Nephron progenitor cell (in vitro differentiated cells): ENCODE measurements around the gene CAP2.
"Not testable (repeated sequence)": the region's sequence is repeated elsewhere in the genome, so short reads cannot be mapped to it uniquely, and the experiment has no call there.

ENCODE experiments used
- DNase-seq: peaks from one replicate; pipeline ENCODE4 v3.0.0; 2021
- H3K27ac Mint-ChIP-seq: 2 replicates; pipeline ENCODE4 v1.8.0; 2021; ENCODE audit warnings: mild to moderate bottlenecking, moderate library complexity, mixed read lengths
- H3K27me3 Mint-ChIP-seq: 2 replicates; pipeline ENCODE4 v1.8.0; 2021; ENCODE audit warnings: mild to moderate bottlenecking, low read depth, mixed read lengths; ENCODE audit not compliant: poor library complexity
- H3K36me3 Mint-ChIP-seq: 2 replicates; pipeline ENCODE4 v1.8.0; 2021; ENCODE audit warnings: low read depth, mixed read lengths
- H3K4me1 Mint-ChIP-seq: 2 replicates; pipeline ENCODE4 v1.8.0; 2021; ENCODE audit warnings: mixed read lengths
- H3K4me3 Mint-ChIP-seq: 2 replicates; pipeline ENCODE4 v1.8.0; 2021; ENCODE audit warnings: mild to moderate bottlenecking, moderate library complexity, mixed read lengths
- H3K9me3 Mint-ChIP-seq: 2 replicates; pipeline ENCODE4 v1.8.0; 2021; ENCODE audit warnings: mild to moderate bottlenecking, moderate library complexity, mixed read lengths
- TF ChIP-seq, protein P1 (sequence below): fragments of 200-600 bp; sonication (generic); IDR thresholded peaks from 2 replicates; pipeline ENCODE4 v1.5.0; 2021; ENCODE audit warnings: antibody characterized with exemption

The CAP2 gene

DNA sequence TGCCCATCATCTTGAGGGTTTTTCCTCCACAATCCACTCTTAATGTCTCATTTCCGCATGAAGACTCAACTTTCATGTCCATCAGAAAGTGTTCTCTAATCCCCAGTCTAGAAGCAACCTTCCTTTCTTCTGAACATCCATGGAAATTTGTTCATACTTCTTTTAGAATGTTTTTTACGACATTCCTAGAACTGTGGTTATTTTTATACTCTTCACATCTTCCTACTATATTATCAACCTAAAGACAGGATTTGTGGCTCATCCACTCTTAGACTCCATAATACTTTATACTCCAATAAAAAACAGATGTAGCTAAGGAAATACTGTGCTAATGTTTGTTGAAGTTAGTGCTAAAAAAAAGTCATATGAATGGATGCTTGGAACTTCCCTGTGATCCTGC is 1.4 kb upstream of the CAP2 start:
- Mint-ChIP-seq H3K9me3 (peaks cover 27% of the 10 kb centered on the region), H3K36me3 (peaks cover 23% of the 10 kb centered on the region), H3K27ac (no peak overlapping the region), H3K27me3 (no peaks in the 10 kb centered on the region), H3K4me3 (no peak overlapping the region), H3K4me1 (peaks cover 17% of the 10 kb centered on the region)
- no peak for DNase-seq
- TF ChIP-seq, protein P1, sequence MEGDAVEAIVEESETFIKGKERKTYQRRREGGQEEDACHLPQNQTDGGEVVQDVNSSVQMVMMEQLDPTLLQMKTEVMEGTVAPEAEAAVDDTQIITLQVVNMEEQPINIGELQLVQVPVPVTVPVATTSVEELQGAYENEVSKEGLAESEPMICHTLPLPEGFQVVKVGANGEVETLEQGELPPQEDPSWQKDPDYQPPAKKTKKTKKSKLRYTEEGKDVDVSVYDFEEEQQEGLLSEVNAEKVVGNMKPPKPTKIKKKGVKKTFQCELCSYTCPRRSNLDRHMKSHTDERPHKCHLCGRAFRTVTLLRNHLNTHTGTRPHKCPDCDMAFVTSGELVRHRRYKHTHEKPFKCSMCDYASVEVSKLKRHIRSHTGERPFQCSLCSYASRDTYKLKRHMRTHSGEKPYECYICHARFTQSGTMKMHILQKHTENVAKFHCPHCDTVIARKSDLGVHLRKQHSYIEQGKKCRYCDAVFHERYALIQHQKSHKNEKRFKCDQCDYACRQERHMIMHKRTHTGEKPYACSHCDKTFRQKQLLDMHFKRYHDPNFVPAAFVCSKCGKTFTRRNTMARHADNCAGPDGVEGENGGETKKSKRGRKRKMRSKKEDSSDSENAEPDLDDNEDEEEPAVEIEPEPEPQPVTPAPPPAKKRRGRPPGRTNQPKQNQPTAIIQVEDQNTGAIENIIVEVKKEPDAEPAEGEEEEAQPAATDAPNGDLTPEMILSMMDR = no peak

DNA sequence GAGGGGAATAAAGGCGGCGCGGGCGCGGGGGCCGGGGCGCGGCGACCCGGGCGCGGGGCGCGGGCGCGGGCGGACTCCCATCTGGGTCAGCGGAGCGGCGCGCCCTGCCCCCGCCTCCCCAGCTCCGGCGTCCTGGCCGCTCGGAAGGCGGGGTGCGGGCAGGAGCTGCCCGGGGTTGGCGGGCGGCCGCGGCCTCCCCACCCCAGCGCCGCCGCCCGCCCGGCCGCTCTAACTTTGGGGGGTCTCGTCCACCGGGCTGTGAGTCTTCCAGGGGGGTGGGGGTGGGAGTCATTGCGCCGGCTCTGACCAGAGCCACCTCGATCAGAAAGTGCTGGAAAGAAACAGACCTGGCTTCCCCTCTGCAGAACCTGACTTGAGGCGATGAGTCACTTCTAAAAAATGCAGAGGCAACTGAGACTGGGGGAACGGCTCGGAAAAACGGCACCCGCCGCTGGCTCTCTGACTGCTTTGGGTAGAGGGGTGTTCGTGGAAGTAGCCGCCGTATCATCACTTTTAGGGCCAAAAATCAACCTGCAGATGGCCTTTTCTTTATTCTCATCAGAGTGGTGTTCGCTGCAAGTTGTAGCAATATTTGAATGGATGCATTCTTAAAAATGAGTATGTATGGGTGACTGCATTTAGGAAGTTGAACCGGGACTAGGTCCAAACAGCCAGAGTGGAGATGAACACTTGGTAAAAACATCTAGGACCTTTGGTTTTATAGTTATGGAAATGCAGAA is 667 bp downstream of the CAP2 start:
- TF ChIP-seq, protein P1 = no peak
- peak; percentile 57 for DNase-seq
- peak overlapping the region; percentile 98 for H3K4me3 Mint-ChIP-seq
- H3K27ac Mint-ChIP-seq = peak overlapping the region; percentile 99
- H3K4me1 Mint-ChIP-seq = peaks cover 17% of the 10 kb centered on the region
- no peaks in the 10 kb centered on the region for H3K27me3 Mint-ChIP-seq
- peaks cover 34% of the 10 kb centered on the region for H3K9me3 Mint-ChIP-seq
- H3K36me3 Mint-ChIP-seq = peaks cover 35% of the 10 kb centered on the region

DNA sequence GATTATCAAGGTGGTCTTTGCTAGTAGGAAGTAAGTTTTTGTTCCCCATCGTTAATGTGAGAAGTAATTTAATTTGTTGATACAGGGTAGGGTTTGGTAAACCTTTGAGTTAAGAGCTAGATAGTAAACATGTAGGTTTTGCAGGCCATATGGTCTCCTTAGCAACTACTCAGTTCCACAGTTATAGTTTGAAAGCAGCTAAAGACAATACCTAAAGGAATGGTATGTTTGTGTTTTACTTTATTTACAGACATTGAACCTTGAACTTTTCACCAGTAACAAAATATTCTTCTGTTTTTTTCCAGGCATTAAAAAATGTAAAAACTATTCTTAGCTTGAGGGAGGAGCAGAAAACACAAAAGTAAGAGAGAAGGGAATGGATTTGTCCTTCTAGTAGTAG is 1.7 kb downstream of the CAP2 start:
- Mint-ChIP-seq H3K36me3 (peaks cover 43% of the 10 kb centered on the region), H3K9me3 (peaks cover 41% of the 10 kb centered on the region), H3K27me3 (no peaks in the 10 kb centered on the region), H3K4me3 (peak overlapping the region; percentile 98), H3K4me1 (peaks cover 17% of the 10 kb centered on the region), H3K27ac (no peak overlapping the region)
- DNase-seq = no peak
- TF ChIP-seq, protein P1 = no peak

DNA sequence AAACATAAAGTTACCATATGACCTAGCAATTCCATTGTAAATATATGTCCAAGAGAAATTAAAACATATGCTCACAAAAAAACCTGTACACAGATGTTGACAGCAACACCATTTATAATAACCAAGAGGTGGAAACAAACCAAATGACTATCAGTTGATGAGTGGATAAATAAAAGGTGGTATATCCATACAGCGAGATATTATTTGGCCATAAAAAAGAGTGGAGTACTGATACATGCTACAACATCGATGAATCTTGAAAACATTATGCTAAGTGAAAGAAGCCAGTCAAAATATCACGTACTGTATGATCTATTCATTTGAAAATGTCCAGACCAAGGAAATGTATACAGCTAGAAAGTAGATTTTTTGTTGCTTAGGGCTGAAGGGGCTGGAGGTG is 2.9 kb downstream of the CAP2 start:
- peaks cover 51% of the 10 kb centered on the region for H3K36me3 Mint-ChIP-seq
- TF ChIP-seq, protein P1 = no peak
- DNase-seq = no peak
- peaks cover 45% of the 10 kb centered on the region for H3K9me3 Mint-ChIP-seq
- peaks cover 17% of the 10 kb centered on the region for H3K4me1 Mint-ChIP-seq
- no peak overlapping the region for H3K4me3 Mint-ChIP-seq
- H3K27me3 Mint-ChIP-seq = no peaks in the 10 kb centered on the region
- no peak overlapping the region for H3K27ac Mint-ChIP-seq

DNA sequence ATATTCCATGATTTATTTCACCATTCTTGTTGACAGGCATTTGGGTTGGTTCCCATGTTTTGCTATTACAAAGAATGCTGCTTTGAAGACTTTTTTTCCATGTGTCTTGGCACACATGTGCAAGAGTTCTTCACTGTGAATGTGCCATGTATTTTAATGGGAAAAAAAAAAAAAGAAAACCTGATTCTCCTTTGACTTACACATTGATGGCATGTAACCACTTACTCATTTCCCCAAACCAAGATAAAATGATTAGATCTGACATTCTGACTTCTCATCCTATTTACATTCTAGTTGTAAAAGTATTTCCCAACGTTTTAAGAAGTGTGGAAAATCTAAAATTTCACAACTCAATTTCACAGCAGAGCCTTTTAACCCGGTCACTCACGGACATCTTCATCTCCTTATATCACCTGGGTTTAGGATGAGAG is 4.4 kb downstream of the CAP2 start:
- Mint-ChIP-seq H3K27me3 (no peaks in the 10 kb centered on the region), H3K27ac (no peak overlapping the region), H3K4me1 (peaks cover 14% of the 10 kb centered on the region), H3K9me3 (peaks cover 48% of the 10 kb centered on the region), H3K36me3 (peaks cover 58% of the 10 kb centered on the region), H3K4me3 (no peak overlapping the region)
- no peak for DNase-seq
- TF ChIP-seq, protein P1 = no peak

DNA sequence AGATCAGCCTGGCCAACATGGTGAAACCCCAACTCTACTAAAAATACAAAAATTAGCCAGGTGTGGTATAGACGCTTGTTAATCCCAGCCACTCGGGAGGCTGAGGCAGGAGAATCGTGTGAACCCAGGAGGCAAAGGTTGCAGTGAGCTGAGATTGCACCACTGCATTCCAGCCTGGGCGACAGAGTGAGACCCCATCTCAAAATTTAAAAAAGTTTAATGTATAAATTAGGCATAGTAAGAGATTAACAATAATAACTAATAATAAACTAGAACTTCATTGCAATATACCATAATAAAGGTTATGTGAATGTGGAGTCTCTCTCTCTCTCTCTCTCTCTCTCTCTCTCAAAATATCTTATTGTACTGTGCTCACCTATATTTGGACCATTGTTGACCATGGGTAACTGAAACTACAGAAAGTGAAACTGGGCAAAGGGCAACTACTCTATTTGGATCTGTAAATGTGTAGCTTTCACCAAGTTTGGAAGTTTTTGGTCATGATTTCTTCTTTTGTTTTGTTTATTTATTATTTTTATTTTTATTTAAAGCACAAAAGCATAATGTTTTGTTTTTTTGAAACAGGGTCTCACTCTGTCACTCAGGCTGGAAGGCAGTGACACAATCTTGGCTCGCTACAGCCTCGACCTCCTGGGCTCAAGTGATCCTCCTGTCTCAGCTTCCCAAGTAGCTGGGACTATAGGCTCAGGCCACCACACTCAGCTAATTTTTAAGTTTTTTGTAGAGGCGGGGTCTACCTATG is 12.0 kb downstream of the CAP2 start:
- H3K4me3 Mint-ChIP-seq, H3K4me1 Mint-ChIP-seq, DNase-seq, H3K27ac Mint-ChIP-seq, H3K27me3 Mint-ChIP-seq: not testable (repeated sequence)
- Mint-ChIP-seq H3K9me3 (peaks cover 14% of the 10 kb centered on the region), H3K36me3 (peaks cover 33% of the 10 kb centered on the region)
